Measurements from ENCODE around the gene CDON.
"Not testable (repeated sequence)": the region's sequence is repeated elsewhere in the genome, so short reads cannot be mapped to it uniquely, and the experiment has no call there.

CDON gene

GRCh38 chr11:125918140-125918840, 144.4 kb downstream of the CDON start:
- DNase-seq: no peak

DNA sequence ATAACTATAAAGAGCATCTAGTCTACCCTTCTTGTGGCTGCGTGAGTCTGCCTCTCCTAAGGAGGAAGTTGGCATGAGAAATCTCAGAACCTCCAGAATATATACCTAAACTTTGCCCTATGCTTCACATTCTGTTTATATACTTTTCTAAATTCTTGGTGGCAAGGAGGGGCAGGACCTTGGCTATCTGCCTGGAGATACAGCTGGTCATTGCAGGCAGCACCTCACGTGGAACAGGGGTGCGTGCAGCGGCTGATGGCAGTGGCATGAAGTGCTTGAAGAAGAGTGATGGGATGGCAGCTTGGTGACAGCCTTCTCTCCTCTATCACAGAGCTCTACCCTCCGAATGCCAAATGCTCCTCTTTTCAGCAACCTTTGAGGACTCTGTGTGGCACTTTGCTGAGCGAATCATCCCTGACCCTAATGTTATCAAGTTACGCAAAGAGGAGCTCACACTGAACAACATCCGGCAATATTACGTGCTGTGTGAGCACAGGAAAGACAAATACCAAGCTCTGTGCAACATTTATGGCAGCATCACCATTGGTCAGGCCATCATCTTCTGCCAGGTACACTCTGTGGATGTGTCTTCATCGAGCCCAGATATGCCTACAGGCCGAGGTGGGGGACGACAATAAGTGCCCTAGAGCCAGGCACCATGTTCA, 145.9 kb downstream of the CDON start:
- DNase-seq: no peak

- not testable (repeated sequence) for DNase-seq
These were observed 148.1 kb downstream of the CDON start for GRCh38 chr11:125914601-125915000.

GRCh38 chr11:125910226-125910849, 152.3 kb downstream of the CDON start:
- DNase-seq: no peak
